CD4-positive, alpha-beta T cell treated with Interleukin-6 for 4 hours (primary cell): ENCODE measurements around the gene NOTCH4.

Source experiments
- DNase-seq: peaks from one replicate; pipeline ENCODE4 v3.0.0-alpha.2; 2020; ENCODE audit warnings: mixed read lengths

Gene NOTCH4

DNA sequence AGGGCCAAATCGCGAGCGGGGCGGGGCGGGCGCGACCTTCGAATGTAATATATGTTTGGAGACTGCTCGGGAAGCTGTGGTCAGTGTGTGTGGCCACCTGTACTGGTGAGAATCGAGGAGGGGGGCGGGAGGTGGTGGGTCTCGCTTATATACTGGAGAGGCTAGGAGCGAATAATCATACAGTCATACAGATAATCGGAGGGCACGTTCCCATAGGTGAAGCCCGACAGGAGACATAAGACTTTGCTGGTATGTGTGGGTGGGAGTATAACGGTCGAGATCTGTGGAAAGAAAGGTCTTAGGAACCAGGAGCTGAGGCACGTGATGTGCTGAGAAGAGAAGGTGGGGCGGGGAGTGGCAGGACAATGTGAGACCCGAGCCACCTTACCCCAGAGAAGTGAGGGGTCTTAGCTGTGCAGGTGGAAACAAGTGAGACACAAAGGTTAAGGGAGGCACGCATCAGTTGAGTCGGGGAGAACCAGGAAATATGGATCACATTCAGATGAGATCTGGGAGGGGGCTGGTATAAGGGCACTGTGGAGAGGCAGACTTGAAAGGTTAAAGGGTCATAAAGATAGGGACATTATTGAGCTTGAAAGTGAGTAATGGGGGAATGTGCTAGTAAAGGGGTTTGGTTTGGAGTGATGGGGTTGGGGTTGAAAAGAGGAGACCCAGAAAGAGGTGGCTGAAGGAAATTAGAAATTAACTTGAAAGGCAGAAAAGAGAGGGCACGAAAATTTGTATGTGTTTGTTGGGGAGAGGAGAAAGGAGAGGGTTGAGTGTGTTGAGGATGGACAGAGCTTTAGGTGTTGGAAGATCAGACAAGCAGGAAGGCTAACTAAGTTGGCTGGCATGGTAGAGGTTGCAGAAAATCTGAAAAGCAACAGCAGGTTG, 45.1 kb downstream of the NOTCH4 start:
- no peak for DNase-seq

DNA sequence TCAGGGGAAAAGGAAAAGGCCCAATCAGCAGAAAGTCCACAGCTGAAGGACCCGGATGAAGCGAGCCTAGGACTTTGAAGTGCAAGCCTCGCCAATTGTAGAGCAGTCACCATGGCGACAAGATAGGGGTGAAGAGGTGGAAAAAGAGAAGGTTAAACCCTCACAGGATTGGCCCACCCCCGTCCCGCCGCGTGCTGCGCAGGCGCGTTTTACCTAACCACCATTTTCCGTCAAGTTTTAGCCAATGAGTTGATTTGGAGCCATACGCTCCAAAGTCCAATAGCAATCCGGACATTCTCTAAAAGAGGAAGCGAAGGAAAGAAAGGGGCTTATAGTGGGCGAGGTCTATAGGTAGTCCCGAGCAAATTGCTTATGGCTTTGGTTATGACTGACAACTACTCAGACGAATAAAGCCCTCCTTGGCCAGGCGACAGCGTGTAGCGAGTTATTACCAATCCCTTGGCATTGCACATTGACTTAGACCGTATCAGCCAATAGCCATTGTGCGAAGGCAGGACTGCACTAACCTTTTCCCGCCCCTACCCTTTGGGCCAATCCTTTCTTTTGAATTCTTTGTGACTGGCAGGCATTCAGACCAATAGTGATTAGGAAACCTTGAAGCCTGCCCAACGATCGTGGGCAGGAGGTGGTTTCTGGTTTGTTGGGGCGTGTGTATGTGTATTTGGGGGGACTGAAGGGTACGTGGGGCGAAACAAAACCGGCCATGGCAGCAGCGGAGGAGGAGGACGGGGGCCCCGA, 45.9 kb downstream of the NOTCH4 start, which contains the start of gene RNF5:
RNF5 (plus strand) TSS at position 618 of the 759 bp plus-strand sequence; CDS start at position 725, 107 bp downstream.
- DNase-seq: peak; percentile 96

DNA sequence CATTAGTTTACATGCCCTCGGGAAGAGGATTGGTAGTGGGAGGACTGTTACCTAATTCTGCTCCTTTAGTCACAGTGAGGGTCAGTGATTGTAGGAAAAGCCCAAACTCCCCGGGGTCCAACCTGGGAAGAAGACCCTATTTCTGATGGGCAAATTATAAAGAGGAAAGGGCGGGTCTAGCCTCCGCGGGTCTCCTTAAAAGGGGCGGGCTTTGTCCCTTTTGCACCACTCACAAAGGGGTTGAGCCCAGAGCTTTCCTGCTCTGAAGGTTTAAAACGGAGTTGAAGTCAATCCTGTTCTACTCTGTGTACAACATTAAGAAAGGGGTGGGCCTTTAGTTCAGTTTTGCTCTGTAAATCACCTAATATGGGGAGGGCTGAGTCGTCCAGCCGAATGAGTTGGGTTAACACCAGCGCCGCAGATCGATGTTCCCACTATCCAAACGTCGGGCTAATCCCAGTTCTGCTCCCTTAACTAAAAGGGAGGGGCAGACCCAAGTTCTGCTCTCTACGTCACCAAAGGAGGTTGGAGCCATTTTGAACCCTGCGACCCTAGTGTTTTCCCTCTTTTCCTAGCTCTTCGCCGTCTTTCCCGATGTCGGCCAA, 46.6 kb downstream of the NOTCH4 start:
- peak; percentile 56 for DNase-seq

DNA sequence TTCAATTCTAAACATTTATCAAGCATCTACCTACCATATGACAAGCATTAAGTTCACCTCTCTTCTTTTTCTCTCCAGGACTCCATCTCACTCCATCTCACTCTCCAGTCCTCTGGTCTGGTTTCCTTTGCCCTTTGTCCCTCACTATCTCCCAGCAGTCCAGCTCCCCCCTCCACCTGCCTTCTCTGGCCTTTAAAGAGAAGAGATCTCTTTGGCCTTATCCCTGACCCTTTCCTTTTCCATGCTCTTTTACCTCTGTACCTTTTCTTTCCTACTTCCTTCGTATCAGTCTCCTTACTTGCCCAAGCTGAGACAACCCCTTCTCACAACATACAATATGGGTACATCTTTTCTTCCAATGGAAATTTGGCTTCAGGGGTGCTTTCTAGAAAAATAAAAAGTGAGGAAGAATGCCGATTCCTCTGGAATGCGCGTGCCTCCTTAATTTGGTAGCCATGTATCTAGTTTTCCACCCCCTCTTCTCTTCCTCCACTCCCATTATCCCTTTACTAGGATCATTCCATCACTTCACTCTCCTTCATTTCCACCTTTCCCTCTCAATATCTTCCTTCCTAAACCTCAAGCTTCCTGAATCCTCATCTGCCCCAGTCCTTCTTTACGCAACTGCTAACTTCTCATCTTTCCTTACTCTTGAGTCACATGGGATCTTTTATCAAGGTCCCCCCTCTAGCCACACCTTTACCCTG, 47.2 kb downstream of the NOTCH4 start:
- no peak for DNase-seq

DNA sequence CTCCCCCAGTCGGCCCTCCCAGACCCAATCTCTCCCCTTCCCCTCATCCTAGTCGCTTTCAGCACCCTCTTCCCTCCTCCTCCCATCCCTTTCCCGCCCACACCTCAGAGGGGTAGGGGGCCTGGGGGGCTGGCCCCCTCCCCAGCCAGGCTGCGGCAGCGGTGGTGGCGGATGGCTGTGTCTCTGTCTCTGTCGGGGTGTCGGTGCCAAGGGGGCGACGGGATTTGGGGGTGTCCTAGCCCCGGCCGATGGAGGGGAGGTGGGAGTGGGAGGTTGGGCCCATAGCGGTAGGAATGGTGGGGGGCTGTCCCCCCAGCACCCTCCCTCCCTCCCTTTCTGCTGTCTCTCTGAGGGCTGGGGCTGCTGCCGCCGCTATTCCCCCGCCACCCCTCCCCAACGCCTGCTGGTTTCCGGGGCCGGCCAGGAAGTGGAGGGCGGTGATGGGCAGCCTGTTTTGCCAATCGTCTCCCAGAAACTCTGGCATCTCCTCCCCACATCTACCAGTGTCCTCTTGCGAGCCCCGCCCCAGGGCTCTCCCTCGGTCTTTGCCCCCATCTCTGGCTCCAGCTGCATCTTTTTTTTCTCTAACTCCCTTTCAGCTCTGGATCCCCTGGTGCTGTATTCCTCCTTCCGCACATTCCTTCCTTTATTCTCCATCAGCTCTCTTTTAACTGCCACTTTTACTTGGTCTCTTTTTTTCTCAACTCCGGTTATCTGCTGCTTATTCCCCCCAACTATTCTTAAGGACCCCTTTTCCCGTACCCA, 48.0 kb downstream of the NOTCH4 start, which contains the start of gene AGPAT1:
AGPAT1 (minus strand) TSS at position 374 of the 765 bp plus-strand sequence. CDS start 4,588 bp downstream, outside the sequence.
- DNase-seq: peak; percentile 96

DNA sequence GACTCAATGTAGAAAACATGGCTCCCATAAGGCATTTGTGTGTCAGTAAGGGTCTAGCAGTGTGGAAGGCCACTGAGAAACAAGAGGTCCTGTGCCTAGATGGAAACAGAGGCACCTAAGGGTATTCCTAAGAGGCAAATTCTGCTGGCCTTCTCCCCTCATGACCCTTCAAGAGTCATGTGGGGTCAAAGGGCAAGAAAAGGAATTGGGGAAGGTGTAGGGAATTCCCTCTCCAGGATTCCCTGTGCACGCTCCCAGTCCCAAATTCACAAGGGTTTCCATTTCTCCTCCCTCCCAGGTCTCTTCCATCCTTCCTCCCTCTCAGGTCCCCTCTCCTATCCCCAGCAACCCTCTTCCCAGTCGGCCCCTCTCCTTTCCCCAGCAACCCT, 48.6 kb downstream of the NOTCH4 start:
- no peak for DNase-seq

DNA sequence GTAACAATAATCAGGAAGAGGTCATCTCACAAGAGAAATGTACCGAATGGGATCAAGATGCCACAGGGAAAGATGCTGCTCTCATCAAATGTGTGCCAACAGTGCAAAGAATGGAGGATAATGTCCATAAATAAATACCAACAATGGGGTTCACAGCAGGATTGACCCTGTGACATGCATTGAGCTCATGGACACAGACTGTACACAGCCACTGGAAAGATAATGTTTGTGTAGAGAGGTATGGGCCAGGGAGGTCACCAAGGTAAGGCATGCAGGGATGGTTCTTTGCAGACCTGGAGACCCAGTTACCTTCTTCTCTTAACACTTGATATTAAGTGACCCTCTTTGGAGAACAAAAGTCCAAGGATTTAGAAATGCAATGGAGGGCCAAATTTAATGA, 49.5 kb downstream of the NOTCH4 start:
- DNase-seq: no peak

DNA sequence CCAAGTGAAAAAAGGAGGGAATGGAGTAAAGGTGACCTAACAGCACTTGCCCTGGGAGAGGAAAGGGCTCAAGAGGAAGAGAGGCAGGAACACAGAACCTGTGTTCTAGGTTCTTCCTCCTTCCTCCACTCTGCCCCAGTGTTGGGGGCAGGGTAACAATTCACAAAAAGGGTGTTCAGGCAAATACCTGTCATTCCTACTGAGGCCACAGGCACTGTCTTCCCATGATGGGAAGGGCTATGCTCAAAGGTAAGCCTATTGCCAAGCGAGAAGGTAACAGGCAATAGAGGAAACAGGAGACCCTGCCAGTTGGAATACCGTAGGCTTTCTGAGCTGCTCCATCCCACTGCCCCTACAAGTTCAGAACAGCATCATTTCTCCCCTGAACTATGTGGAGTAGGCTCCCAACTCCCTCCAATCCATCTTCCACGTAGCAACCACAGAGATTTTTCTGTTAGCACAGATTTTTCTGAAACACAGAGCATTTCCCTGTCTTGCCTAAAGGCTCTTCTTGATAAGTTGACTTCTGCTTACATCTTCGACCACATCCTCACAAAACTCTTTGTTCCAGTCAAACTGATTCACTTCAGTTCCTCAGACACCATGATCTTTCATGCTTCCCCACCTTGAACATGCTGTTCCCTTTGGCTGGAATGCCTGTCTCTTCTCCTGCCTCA, 50.7 kb downstream of the NOTCH4 start:
- no peak for DNase-seq

DNA sequence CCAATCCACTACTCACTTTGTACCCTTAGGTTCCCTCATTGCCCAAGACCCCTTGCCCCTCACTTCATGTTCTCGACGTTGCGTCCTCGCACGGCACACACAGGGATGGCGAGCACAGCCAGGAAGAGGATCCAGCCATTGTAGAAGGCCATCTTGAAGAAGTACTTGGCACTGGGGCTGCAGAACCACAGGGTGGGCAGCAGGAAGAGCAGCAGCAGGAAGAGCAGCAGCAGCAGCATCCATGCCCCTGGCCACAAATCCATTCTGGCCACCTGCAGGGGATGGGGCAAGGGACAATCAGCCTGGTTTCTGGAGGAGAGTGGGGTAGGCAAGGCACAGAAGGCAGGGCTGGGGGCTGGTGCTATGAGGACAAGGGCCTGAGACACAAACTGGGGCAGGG, 52.6 kb downstream of the NOTCH4 start:
- no peak for DNase-seq

DNA sequence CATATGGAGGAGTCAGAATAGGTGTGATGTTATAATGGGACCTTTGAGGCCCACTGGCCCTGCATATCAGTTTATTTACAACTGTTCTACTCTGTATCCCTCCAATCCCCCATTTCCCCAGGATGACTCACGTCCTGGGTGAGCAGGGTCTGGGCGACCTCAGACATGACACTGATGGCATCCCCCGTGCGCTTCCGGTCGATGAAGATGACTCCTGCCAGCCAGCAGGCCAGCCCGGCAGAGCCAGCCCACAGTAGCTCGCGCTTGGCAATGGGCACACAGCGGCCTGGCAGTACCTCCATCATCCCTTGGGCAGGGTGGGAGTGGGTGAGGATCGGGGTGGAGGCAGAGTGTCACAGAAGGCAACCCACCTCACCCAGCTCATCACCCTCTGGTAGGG, 53.6 kb downstream of the NOTCH4 start:
- no peak for DNase-seq

DNA sequence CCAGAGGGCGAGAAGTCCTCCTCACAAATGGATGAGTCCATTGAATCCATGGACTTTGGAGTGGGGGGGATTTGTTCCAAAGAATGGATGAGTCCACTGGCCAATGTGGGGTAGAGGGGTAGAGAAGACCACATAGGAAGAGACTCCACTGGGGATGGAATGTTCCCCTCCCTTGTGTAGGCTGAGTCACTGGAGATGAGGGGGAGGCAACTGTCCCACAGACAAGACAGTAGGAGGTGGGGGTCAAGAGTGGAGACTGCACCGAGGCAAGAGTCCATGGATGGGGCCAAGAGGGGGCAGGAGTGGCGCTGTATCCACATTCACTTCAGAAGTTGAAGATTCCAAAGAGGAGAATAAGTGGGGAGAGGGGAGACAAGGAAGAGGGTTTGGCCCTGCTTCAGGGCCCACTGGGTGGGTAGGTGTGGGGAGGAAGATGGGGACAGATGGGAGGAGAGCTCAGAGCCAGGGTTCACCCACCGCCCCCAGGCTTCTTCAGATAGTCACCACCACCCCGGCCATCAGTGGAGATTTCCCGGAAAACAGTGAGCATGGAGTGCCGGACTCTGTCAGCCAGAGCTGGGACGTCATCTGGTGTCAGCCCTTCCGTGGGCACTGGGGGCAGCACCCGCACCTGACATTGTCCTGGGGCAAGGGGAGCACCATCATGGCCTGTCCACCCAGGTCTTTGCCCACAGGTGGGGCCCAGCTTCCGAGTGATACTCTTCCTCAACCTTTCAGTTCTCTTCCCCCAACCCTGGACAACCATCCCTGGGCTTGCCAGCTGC, 54.9 kb downstream of the NOTCH4 start:
- DNase-seq: no peak

DNA sequence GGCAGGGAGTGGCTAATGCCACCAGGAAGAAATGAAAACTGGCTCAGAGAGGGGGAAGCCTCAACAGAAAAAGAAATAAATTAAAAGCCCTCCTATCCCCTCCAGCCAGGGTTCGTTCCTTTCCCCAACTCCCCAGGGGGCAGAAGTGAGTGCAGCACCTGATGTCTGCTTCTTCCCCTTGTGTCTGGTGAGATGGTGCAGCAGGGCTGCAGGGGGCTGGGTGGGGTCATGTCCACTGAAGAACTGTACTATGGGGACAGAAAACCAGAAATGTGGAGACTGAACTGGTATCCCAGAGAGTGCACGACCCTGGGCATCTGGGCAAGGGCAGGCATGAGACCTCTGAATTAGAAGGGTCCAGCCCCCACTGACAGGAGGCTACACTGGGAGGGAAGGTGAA, 55.5 kb downstream of the NOTCH4 start:
- DNase-seq: no peak

DNA sequence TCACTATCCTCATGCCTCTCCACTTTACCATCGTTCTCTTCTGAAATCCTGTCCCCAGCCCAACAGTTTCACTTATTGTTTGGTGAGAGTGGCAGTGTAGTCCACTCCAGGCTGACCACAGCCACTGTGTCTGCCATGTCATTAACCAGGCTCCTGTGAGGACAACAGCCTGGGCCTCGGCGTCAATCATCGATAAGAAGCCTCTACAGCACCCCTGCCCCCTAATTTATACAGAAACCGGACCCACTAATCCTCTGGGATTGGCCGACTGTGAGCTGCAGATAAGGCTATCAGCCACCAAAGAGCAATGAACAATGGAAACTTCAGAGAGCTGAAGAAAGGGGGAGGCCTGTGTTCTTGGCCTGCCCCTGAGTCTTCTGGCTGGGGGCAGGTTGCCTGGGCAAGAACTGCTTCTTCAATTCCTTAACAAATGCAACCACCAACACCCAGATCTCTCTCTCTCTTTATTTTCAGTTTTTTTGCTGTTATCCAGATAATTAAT, 56.1 kb downstream of the NOTCH4 start:
- no peak for DNase-seq

DNA sequence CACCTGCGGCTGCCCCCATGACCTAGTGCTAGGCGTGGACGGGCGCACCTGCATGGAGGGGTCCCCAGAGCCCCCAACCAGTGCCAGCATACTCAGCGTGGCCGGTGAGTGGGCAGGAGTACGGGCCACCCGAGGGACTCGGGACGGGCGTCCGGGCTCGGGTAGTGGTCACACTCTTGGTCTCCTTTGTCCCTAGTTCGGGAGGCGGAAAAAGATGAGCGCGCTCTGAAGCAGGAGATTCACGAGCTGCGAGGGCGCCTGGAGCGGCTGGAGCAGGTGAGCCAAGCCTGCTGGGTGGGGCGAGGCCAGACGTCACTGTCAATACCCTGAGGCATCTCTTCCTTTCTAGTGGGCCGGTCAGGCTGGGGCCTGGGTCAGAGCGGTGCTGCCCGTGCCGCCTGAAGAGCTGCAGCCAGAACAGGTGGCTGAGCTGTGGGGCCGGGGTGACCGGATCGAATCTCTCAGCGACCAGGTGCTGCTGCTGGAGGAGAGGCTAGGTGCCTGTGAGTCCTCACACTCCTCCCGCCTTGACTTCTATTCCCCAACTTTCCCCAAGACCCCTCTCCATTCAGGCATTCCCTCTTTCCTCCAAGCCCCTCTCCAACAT, 56.6 kb downstream of the NOTCH4 start:
- no peak for DNase-seq

DNA sequence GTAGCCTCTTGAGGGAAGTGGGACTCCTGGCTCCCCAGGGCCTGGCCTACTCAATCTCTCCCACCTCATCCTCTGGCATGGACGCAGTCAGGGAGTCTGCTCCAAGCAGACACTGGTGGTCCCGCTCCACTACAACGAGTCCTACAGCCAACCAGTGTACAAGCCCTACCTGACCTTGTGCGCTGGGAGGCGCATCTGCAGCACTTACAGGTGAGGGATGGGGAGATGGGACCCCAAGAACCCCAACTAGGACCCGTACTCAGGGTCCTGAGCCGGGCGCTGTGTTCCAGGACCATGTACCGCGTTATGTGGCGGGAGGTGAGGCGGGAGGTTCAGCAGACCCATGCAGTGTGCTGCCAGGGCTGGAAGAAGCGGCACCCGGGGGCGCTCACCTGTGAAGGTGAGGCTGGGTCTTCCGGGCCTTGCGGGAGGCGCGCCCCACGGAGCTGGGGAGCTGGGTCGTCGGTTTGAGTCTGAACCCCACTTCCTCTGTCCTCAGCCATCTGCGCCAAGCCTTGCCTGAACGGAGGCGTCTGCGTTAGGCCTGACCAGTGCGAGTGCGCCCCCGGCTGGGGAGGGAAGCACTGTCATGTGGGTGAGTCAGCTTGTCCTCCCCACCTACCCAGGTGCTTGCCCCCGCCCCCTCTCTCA, 57.3 kb downstream of the NOTCH4 start:
- DNase-seq: no peak

DNA sequence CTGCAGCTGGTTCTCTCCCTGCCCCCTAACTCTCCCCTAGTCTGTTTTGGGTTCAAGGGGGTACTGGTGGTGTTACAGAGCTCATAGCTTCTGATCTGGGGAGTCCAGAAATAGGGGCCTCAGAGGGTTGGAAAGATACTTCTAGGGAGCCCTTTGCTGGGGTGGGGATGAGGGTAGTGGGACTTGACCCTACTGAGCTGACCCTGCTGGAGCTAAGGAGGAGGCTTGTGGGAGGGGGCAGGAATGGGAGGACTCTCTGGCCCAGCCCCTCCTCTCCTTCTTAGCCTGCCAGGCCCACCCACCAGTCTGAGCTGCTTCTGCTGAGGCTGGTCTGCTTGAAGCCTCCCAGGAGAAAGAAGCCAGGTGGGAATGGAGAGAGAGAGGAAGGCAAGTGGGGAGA, 59.6 kb downstream of the NOTCH4 start, which contains the start of gene EGFL8:
EGFL8 (plus strand) TSS at position 301 of the 400 bp plus-strand sequence. CDS start 1,571 bp downstream, outside the sequence.
- no peak for DNase-seq

DNA sequence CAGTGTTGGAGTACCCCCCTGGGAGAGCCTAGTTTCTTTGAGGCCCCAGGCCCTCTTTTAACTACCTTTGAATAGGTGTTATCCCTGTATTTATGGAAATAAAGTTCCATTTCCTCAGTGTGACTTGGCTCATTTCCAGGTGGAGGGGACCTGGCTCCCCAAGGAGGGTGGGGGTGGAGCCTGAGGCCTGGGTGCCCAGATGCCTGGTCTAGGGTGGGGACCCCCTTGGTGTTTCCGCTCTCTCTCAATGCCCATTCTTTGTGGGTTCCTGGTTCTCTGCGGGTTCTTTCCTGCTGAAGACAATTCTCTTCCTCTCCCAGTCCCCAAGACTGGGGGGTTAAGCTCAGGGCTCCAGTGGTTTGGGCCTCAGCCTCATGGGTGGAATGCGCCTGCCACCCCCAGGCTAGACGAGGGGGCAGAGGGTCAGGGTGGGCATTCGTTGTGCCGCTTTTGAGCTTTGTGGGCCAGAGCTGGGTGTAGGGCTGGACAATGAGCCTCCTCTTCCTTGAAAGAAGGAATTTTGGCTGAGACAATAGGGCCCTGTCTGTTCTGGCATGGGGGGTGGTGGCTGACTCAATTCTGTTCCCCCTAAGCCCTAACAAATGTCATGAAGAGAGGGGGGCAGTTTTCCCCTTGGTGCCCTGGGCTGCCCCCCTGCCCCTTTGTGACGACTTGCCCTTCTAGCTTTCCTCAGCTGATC, 60.2 kb downstream of the NOTCH4 start:
- no peak for DNase-seq

DNA sequence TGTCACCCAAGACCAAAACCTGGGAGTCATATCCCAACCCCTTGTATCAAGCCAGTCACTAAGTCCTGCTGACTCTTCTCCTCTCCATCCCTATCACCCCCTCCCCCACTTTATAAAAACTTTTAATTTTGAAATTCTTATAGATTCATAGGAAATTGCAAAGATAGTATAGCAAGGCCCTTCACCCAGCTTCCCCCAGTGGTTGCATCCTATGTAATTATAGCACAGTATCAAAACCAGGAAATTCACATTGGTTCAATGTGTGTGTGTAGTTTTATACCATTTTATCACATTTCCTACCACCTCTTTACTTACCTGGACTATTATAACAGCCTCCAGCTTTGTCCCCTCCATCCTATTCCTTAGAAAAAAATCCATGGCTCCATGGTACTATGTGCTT, 65.8 kb downstream of the NOTCH4 start:
- DNase-seq: no peak

DNA sequence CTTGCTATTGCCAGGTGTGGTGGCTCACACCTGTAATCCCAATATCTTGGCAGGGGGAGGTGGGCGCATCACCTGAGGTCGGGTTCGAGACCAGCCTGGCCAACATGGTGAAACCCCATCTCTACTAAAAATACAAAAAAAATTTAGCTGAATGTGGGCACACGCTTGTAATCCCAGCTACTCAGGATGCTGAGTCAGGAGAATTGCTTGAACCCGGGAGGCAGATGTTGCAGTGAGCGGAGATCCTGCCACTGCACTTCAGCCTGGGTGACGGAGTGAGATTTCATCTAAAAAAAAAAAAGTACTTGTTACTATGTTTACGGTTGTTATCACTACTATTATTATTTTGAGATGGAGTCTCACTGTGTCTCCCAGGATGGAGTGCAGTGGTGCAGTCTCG, 67.0 kb downstream of the NOTCH4 start:
- no peak for DNase-seq
